Activated CD8-positive, alpha-beta memory T cell treated with anti-CD3 and anti-CD28 coated beads, Interleukin-2, amount 50 U/mL, for 24 hours (primary cell): ENCODE measurements around the gene UBE2K.
"Not testable (repeated sequence)": the region's sequence is repeated elsewhere in the genome, so short reads cannot be mapped to it uniquely, and the experiment has no call there.

Experiments used
- DNase-seq: peaks from one replicate; pipeline ENCODE4 v3.0.0-alpha.2; 2020; ENCODE audit errors: extremely low read depth

UBE2K gene

DNA sequence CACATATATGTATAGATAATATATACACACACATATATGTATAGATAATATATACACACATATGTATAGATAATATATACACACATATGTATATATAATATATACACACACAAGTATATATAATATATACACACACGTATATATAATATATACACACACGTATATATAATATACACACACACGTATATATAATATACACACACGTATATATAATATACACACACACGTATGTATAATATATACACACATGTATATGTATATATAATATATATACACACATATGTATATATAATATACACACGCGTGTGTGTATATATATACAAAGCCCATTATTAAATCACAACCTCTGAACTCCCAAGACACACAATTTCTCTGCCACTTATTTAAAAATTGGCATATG is 8.0 kb upstream of the UBE2K start:
- DNase-seq: no peak

GRCh38 chr4:39698424-39699009 is 581 bp downstream of the UBE2K start:
- no peak for DNase-seq

DNA sequence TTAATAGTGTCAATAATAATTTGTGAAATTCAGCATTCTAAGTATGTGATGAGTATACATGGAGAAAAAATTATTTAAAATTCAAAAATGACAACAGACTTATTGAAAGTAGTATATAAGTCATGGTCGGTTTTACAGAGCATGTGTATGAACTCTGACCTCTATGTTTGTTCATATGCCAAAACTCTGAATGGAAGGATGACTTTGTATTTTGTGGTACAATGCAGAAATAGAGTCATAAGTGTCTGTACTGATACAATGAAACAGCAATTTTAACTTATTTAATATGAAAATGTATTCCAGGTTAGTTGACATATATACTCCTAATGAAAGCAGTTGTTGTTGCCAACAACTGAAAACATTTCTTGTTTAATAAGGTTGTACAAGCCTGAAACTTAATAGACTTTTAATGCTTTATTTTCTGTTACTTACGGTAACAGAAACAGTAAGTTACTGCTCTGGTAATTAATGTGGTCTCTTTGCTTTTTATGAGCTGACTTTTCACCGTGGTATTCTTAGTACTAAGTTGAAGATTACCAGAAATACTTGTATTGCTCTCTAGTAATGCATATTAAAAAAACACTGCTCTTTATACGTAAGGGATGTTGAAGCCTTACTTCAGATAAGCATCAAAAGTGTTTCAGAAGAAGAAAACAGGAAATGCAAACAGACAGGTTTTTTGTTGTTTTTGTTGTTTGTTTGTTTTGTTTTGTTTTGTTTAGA is 1.9 kb downstream of the UBE2K start:
- no peak for DNase-seq

DNA sequence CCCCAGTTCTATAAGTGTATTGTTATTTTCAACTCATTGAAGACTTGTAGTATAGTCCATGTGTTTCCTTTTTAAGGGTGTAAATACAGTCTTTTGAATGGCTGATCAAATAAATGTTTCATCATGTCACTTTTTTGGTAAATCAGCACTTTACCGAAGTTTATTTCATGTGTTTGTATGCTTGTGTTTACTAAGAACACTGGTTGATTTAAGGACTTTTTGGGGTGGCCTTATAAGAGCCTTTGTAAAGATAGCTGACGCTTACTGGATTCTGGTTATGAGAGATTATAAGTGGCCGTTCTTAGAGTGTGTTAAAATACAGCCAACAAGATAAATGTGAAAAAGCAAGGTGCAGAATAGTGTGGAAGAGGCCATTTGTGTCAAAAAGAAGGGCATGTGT is 2.6 kb downstream of the UBE2K start:
- no peak for DNase-seq

DNA sequence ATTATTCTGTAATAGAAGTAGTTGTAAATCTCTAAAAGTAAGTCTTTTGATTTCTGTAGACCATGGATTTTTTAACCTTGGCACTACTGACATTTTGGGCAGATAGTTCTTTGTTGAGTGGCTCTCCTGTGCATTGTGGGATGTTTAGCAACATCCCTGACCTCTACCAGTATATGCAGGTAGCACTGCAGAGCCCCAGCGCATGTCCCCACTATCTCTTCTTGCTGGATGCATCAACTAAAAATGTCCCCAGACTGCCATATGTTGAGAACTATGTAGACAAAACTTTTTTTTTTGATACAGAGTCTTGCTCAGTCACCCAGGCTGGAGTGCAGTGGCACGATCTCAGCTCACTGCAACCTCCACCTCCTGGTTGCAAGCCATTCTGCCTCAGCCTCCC is 4.8 kb downstream of the UBE2K start:
- no peak for DNase-seq

DNA sequence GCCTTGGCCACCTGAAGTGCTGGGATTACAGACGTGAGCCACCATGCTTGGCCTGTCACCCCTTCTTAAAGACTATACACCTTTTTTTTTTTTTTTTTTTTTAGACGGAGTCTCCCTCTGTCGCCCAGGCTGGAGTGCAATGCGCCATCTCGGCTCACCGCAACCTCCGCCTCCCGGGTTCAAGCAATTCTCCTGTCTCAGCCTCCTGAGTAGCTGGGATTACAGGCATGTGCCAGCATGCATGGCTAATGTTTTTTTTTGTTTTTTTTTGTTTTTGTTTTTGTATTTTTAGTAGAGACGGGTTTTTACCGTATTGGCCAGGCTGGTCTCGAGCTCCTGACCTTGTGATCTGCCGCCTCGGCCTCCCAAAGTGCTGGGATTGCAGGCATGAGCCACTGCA is 6.9 kb downstream of the UBE2K start:
- DNase-seq: not testable (repeated sequence)

- no peak for DNase-seq
Observed at GRCh38 chr4:39706334-39706733, 8.4 kb downstream of the UBE2K start.

DNA sequence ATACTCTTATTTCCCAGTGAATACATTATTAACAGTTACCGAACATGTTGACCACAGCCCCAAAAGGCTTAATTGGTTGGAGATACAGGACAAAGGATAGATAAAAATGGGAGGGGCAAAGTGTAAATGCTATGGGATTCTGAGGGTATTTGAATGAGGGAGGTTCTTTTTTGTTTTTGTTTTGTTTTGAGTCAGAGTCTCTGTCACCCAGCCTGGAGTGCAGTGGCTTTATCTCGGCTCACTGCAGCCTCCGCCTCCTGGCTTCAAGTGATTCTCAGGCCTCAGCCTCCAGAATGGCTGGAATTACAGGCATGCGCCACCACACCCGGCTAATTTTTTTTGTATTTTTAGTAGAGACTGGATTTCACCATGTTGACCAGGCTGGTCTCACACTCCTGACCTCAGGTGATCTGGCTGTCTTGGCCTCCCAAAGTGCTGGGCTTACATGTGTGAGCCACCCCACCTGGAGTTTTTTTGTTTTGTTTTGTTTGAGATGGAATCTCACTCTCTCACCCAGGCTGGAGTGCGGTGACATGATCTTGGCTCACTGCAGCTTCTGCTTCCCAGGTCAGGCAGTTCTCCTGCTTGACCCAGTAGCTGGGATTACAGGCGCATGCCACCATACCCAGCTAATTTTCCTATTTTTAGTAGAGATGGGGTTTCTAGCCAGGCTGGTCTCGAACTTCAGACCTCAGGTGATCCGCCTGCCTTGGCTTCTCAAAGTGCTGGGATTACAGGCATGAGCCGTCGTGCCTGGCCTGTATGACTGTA is 9.0 kb downstream of the UBE2K start:
- DNase-seq: no peak

DNA sequence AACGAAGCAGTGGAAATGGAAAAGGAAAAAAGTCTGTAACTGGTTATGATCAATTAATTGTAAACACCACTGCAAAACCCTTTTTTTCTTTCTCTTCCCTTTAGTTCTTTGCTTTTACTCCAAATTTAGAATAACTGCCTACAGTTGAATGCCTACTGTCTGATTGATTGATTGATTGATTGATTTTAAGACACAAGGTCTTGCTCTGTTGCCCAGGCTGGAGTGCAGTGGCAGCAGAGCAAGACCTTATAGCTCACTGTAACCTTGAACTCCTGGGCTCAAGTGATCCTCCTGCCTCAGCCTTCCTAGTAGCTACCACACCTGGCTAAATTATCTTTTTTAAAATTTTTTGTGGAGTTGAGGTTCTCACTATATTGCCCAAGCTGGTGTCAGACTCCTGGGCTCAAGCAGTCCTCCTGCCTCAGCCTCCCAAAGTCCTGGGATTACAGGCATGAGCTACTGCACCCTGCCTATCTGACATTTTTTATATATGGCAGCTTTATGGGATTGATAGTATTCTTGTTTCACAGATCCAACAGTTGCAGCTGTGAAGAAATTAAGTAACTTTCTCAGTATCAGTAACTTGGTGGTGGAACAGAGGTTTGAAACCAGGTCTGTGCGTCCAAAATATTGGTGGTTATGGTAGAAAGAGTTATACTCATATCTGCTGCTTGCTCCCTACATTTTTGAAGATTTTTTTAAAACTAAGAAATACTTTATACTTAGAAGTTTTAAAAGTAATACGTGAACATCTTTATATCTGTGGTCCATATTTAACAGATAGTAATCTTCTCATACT is 12.4 kb downstream of the UBE2K start:
- no peak for DNase-seq

DNA sequence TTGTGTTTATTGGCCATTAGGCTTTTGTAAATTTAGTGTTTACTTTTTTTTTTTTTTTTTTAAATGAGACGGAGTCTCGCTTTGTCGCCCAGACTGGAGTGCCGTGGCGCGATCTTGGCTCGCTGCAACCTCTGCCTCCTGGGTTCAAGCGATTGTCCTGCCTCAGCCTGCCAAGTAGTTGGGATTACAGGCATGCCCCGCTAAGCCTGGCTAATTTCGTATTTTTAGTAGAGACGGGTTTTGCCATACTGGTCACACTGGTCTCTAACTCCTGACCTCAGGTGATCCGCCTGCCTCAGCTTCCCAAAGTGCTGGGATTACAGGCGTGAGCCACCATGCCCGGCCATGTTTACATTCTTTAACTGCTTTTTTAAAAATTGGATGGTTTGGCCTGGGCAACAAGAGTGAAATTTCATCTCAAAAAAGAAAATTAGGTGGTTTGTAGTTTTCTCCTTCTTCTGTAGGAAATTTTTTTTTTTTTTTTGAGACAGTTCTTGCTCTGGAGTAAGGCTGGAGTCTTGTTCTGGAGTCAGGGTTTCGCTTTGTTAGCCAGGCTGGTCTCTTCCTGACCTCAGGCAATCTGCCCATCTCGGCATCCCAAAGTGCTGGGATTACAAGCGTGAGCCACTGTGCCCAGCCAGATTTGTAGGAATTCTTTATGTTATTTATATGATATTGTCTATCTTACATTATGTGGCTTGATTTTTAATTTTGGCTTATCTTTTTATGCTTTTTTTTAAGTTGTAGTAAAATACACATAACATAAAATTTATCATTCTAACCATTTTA is 15.1 kb downstream of the UBE2K start:
- DNase-seq: no peak

GRCh38 chr4:39713691-39714090 is 15.8 kb downstream of the UBE2K start:
- no peak for DNase-seq

- no peak for DNase-seq
Observed at GRCh38 chr4:39714166-39714565, 16.2 kb downstream of the UBE2K start.

GRCh38 chr4:39715788-39716187 is 17.9 kb downstream of the UBE2K start:
- no peak for DNase-seq

- no peak for DNase-seq
Observed at GRCh38 chr4:39716356-39716755, 18.4 kb downstream of the UBE2K start.

GRCh38 chr4:39717743-39718142 is 19.8 kb downstream of the UBE2K start:
- DNase-seq: not testable (repeated sequence)

GRCh38 chr4:39718366-39719323 is 20.7 kb downstream of the UBE2K start:
- DNase-seq: no peak

- DNase-seq: no peak
Observed at GRCh38 chr4:39719804-39720580, 22.1 kb downstream of the UBE2K start.

GRCh38 chr4:39721273-39721672 is 23.3 kb downstream of the UBE2K start:
- not testable (repeated sequence) for DNase-seq

DNA sequence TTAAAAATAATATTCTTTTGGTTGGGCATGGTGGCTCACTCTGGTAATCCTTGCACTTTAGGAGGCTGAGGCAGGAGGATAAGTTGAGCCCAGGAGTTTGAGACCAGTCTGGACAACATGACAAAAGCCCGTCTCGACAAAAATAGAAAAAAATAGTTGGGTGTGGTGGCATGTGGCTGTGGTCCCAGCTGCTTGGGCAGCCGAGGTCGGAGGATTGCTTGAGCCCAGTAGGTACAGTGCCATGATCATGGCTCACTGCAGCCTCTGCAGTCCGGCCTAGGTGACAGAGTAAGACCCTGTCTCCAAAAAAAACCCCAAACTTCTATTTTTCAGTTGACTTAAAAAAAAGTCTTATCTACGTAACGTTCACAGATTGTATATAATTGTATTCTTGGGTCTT is 23.9 kb downstream of the UBE2K start:
- DNase-seq: no peak
